ENCODE data around the gene NEGR1. TPM values are rescaled to one million over a fixed set of nuclear protein-coding genes. Genes with fewer than 3 reads are reported as not detected.

Gene NEGR1
- total RNA-seq, 6 donors from 2014 or later = 3.1 to 14.7 (median 8.9) TPM

DNA sequence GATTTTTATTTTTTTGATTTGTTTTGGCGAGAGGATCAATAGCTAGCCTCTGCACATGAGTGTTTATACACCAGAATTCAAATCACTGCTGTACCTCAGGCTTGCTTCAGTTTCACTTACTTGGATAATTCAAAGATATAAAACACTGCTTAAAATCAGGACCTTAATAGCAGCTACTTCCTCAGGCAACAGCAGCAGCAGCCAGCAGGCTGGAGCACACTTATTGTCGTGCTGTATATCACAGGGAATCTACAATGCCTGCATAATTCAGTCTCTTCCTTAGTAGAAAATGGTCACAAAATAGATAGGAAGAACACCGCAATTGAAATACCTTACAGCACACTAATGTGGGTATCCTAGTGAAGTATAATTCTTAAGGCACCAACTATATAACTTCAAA is 497.3 kb downstream of the NEGR1 start:
- Histone ChIP-seq H3K27me3 (no peaks in the 10 kb centered on the region), H3K36me3 (no peaks in the 10 kb centered on the region), H3K27ac (no peak overlapping the region), H3K4me3 (no peak overlapping the region), H3K4me1 (no peaks in the 10 kb centered on the region), H3K9me3 (no peaks in the 10 kb centered on the region)
- ATAC-seq (ENCODE audit: low FRiP score in 2 of 2) (no peak), DNase-seq (no peak)
- 66 to 69% methylated on average over 3 of the region's 3 CpGs for WGBS, 2 donors
- TF ChIP-seq EP300 (IDR thresholded peaks at IDR 0.05) = no peak
- TF ChIP-seq POLR2A (IDR thresholded peaks at IDR 0.05) = no peak
- TF ChIP-seq, protein P1, sequence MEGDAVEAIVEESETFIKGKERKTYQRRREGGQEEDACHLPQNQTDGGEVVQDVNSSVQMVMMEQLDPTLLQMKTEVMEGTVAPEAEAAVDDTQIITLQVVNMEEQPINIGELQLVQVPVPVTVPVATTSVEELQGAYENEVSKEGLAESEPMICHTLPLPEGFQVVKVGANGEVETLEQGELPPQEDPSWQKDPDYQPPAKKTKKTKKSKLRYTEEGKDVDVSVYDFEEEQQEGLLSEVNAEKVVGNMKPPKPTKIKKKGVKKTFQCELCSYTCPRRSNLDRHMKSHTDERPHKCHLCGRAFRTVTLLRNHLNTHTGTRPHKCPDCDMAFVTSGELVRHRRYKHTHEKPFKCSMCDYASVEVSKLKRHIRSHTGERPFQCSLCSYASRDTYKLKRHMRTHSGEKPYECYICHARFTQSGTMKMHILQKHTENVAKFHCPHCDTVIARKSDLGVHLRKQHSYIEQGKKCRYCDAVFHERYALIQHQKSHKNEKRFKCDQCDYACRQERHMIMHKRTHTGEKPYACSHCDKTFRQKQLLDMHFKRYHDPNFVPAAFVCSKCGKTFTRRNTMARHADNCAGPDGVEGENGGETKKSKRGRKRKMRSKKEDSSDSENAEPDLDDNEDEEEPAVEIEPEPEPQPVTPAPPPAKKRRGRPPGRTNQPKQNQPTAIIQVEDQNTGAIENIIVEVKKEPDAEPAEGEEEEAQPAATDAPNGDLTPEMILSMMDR (IDR thresholded peaks at IDR 0.05) = no peak
- TF ChIP-seq POLR2AphosphoS5 (IDR thresholded peaks at IDR 0.05) = no peak

DNA sequence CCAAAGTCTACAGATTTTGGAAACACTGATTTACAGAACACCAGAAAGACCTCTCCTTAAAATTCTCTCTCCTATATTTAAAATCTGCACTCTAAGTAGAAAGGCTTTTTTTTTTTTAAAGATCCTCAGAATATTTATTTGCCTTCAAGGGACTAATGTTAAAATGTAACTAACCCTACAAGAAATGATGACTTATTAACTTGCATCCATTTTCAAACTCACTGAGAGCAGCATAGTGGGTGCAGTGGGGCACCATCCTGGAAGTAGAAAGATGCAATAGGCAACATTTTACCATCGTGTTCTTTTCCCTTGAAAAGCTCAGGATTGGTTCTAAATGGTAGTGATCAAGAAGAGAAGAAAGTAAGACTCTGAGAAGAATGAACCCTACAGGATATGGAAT is 498.1 kb downstream of the NEGR1 start:
- Histone ChIP-seq H3K27ac (no peak overlapping the region), H3K36me3 (no peaks in the 10 kb centered on the region), H3K4me3 (no peak overlapping the region), H3K9me3 (no peaks in the 10 kb centered on the region), H3K27me3 (no peaks in the 10 kb centered on the region), H3K4me1 (no peaks in the 10 kb centered on the region)
- ATAC-seq (ENCODE audit: low FRiP score in 2 of 2) = no peak
- TF ChIP-seq EP300 (IDR thresholded peaks at IDR 0.05) (no peak), POLR2A (IDR thresholded peaks at IDR 0.05) (no peak), POLR2AphosphoS5 (IDR thresholded peaks at IDR 0.05) (no peak)
- TF ChIP-seq, protein P1 (IDR thresholded peaks at IDR 0.05) = no peak
- WGBS, 2 donors = 74 to 76% methylated on average over 1 of the region's 1 CpG
- no peak for DNase-seq

DNA sequence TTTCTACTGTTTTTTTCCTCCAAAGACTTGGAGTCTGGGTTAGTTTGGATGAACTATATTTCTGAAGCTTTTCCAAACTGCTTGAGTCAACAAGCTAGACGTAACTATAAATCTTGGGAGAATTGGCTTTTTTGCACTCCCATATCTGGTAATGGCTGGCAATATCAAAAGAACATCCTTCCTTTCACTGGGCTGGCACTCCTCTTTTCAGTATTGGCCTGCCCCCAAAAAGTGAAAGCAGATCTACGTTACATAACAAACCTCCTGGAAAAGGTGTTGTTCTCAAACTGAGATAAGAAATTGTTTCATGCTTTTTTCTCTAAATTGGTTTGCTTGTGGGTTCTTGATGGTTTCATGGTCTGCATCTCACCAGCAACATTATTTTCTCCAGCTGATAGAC is 499.3 kb downstream of the NEGR1 start:
- no peak for DNase-seq
- Histone ChIP-seq H3K36me3 (no peaks in the 10 kb centered on the region), H3K4me1 (no peaks in the 10 kb centered on the region), H3K4me3 (no peak overlapping the region), H3K27me3 (no peaks in the 10 kb centered on the region), H3K27ac (no peak overlapping the region), H3K9me3 (no peaks in the 10 kb centered on the region)
- ATAC-seq (ENCODE audit: low FRiP score in 2 of 2) = no peak
- 54 to 56% methylated on average over 2 of the region's 2 CpGs for WGBS, 2 donors
- TF ChIP-seq POLR2AphosphoS5 (IDR thresholded peaks at IDR 0.05) (no peak), POLR2A (IDR thresholded peaks at IDR 0.05) (no peak), EP300 (IDR thresholded peaks at IDR 0.05) (no peak)
- TF ChIP-seq, protein P1 (IDR thresholded peaks at IDR 0.05) = no peak

DNA sequence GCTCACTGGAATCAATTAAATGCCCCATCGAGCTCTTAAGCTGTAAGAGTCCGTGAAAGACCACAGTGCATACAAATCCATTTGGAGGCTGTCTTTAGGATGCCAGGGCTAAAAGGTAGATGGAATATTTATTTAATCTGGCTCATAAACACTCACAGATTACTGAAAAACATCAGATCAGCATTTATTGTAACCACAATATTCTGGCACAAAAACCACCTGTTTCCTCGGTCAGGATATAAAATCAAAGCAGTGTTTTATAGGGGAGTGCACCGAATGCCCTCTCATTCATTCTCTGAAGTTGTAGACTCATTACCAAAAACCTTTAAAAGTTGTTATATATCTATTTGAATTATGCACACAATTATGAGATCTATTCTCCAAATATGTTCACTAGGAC is 500.9 kb downstream of the NEGR1 start:
- Histone ChIP-seq H3K36me3 (no peaks in the 10 kb centered on the region), H3K27me3 (no peaks in the 10 kb centered on the region), H3K27ac (no peak overlapping the region), H3K9me3 (no peaks in the 10 kb centered on the region), H3K4me1 (no peaks in the 10 kb centered on the region), H3K4me3 (no peak overlapping the region)
- ATAC-seq (ENCODE audit: low FRiP score in 2 of 2) (no peak), DNase-seq (no peak)
- TF ChIP-seq EP300 (IDR thresholded peaks at IDR 0.05) (no peak), POLR2AphosphoS5 (IDR thresholded peaks at IDR 0.05) (no peak), POLR2A (IDR thresholded peaks at IDR 0.05) (no peak)
- TF ChIP-seq, protein P1 (IDR thresholded peaks at IDR 0.05) = no peak
- WGBS, 2 donors = 75 to 88% methylated on average over 4 of the region's 4 CpGs

DNA sequence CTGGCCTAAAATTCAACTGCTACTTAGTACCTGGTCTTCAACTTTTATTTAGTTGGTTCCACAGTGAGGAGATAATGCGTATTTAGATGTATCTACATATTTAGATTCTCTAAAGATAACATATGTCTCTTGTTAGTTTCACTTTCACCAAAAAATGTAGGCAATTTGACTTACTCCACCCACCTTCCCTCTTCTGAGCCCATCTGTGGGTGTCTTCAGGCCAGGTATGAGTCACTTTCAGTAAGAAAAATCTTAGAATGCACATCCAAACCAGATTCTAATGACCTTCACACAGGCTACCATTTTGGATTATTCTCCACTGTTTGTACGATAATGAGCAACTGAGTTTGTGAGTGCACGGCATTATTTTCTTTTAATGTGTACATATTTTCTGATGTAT is 501.7 kb downstream of the NEGR1 start:
- TF ChIP-seq EP300 (IDR thresholded peaks at IDR 0.05) = no peak
- TF ChIP-seq POLR2A (IDR thresholded peaks at IDR 0.05) = no peak
- TF ChIP-seq, protein P1 (IDR thresholded peaks at IDR 0.05) = no peak
- no peak for TF ChIP-seq POLR2AphosphoS5 (IDR thresholded peaks at IDR 0.05)
- no peaks in the 10 kb centered on the region for H3K4me1 ChIP-seq
- H3K36me3 ChIP-seq = no peaks in the 10 kb centered on the region
- ATAC-seq (ENCODE audit: low FRiP score in 2 of 2) (no peak), DNase-seq (no peak)
- no peak overlapping the region for H3K27ac ChIP-seq
- H3K27me3 ChIP-seq = no peaks in the 10 kb centered on the region
- no peaks in the 10 kb centered on the region for H3K9me3 ChIP-seq
- 89% methylated on average over 3 of the region's 3 CpGs for WGBS, 2 donors
- H3K4me3 ChIP-seq = no peak overlapping the region

All from upper lobe of left lung (tissue), 6 donors.